NCI-H524 (cell line): Measurements from ENCODE around the gene ABI3BP.

Experiments
- DNase-seq, 2 experiments: peaks; one replicate each; lab custom pipeline; 2025; lab: John Stamatoyannopoulos, UW

The ABI3BP gene

GRCh38 chr3:100891827-100892226 is 101.4 kb downstream of the ABI3BP start:
- no peak for DNase-seq

GRCh38 chr3:100891033-100891432 is 102.2 kb downstream of the ABI3BP start:
- DNase-seq = no peak

GRCh38 chr3:100888881-100889280 is 104.3 kb downstream of the ABI3BP start:
- no peak for DNase-seq

GRCh38 chr3:100882571-100882984 is 110.6 kb downstream of the ABI3BP start:
- DNase-seq = no peak

- no peak for DNase-seq
Observed at GRCh38 chr3:100880845-100881244, 112.4 kb downstream of the ABI3BP start.

GRCh38 chr3:100880072-100880471 is 113.1 kb downstream of the ABI3BP start:
- DNase-seq = no peak

- no peak for DNase-seq
Observed at GRCh38 chr3:100879195-100879810, 113.9 kb downstream of the ABI3BP start.

- DNase-seq = no peak
Observed at GRCh38 chr3:100877286-100877685, 115.9 kb downstream of the ABI3BP start.

GRCh38 chr3:100875239-100875638 is 118.0 kb downstream of the ABI3BP start:
- no peak for DNase-seq

GRCh38 chr3:100873611-100874010 is 119.6 kb downstream of the ABI3BP start:
- DNase-seq = no peak

- DNase-seq = no peak
Observed at GRCh38 chr3:100871306-100871705, 121.9 kb downstream of the ABI3BP start.

- no peak for DNase-seq
Observed at GRCh38 chr3:100869787-100870186, 123.4 kb downstream of the ABI3BP start.

- no peak for DNase-seq
Observed at GRCh38 chr3:100868894-100869293, 124.3 kb downstream of the ABI3BP start.

GRCh38 chr3:100868096-100868495 is 125.1 kb downstream of the ABI3BP start:
- no peak for DNase-seq

GRCh38 chr3:100865442-100865841 is 127.8 kb downstream of the ABI3BP start:
- DNase-seq = no peak

GRCh38 chr3:100864471-100865250 is 128.6 kb downstream of the ABI3BP start:
- no peak for DNase-seq

- DNase-seq = no peak
Observed at GRCh38 chr3:100857863-100858262, 135.4 kb downstream of the ABI3BP start.

- DNase-seq = no peak
Observed at GRCh38 chr3:100856821-100857220, 136.4 kb downstream of the ABI3BP start.

GRCh38 chr3:100852840-100853239 is 140.4 kb downstream of the ABI3BP start:
- no peak for DNase-seq

GRCh38 chr3:100850701-100851100 is 142.5 kb downstream of the ABI3BP start:
- no peak for DNase-seq

GRCh38 chr3:100850156-100850555 is 143.1 kb downstream of the ABI3BP start:
- DNase-seq = no peak

GRCh38 chr3:100844063-100844936 is 148.9 kb downstream of the ABI3BP start:
- DNase-seq = no peak

- no peak for DNase-seq
Observed at GRCh38 chr3:100838157-100838556, 155.1 kb downstream of the ABI3BP start.
